Measurements from ENCODE around the gene FAM117B.
"Not testable (repeated sequence)": the region's sequence is repeated elsewhere in the genome, so short reads cannot be mapped to it uniquely, and the experiment has no call there.

Gene FAM117B

DNA sequence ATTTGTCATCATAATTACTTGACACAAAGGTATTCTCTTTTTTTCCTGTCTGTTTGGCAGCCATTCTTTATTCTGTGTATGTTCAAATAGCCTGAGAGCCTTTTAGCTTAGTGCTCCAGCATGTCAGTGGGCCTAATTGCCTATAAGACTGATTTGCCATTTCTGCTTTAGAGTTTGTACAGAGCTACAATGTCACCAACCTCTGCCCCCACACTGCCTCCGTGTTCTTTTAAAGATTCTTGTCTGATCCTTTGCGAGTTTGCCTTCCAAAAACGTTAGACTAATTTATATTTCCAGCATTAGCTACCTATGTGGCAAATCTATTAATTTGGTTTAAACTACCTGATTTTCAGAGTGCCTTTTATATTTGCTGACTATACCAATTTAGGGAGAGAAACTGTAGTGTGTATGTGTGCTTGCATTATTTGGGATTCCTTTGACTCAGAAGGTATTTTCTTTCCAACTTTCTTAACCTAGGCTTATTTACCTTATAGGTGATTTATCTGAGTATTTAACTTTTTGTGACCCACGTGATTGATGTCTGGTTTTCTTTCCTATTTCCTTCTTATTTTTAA lies 70.8 kb downstream of the FAM117B start:
- no peak for DNase-seq

GRCh38 chr2:202714971-202715935 lies 80.5 kb downstream of the FAM117B start:
- DNase-seq = not testable (repeated sequence)

DNA sequence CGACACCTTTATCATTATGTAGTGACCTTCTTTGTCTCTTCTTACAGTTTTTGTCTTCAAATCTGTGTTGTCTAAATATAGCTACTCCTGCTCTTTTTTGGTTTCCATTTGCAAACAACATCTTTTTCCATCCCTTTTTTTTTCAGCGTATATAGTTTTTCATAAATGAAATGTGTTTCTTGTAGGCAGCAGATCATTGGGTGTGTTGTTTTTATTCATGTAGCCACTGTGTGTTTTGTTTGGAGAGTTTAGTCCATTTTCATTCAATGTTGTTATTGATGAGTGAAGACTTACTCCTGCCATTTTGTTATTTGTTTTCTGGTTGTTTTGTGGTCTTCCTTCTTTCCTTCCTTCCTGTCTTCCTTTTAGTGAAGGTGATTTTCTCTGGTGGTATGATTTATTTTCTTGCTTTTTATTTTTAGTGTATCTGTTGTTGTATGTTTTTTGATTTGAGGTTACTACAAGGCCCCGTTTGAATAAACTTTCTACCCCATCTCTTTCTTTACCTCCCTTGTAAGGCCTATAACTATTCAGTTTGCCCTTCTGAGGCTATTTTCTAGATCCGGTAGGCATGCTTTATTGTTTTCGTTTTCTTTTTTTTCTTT lies 81.4 kb downstream of the FAM117B start:
- DNase-seq = no peak

- DNase-seq = no peak
Measured at GRCh38 chr2:202716953-202717597, 82.3 kb downstream of the FAM117B start.

DNA sequence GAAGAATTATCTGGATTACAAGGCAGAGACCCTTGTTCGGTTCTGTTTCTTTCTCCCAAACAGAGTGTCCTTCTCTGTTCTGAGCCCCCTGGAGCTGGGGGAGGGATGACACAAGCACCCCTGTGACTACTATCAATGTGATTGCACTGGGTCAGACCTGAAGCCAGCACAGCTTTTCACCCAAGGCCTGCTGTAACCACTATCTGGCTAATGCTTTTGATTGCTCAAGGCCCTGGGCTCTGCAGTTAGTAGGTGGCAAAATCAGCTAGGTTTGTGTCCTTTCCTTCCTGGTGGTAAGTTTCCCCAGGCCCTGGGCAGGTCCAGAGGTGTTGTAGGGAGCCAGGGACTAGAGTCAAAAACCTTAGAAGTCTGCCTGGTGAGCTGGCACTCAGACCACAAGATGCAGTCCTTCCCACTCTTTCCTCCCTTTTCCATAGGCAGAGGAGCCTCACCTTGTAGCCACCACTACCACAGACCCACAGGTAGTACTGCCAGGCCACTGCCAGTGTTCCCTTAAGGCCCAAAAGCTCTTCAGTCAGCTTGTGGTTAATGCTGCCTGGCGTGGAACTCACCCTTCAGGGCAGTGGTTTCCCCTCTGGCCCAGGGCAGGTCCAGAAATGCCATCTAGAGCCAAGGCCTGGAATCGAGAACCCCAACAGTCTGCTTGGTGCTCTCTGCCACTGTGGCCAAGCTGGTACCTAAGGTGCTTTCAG lies 83.0 kb downstream of the FAM117B start:
- DNase-seq = no peak

GRCh38 chr2:202718614-202719013 lies 83.8 kb downstream of the FAM117B start:
- DNase-seq = no peak

- DNase-seq = no peak
Measured at GRCh38 chr2:202720226-202720625, 85.5 kb downstream of the FAM117B start.

- no peak for DNase-seq
Measured at GRCh38 chr2:202721621-202722020, 86.9 kb downstream of the FAM117B start.

DNA sequence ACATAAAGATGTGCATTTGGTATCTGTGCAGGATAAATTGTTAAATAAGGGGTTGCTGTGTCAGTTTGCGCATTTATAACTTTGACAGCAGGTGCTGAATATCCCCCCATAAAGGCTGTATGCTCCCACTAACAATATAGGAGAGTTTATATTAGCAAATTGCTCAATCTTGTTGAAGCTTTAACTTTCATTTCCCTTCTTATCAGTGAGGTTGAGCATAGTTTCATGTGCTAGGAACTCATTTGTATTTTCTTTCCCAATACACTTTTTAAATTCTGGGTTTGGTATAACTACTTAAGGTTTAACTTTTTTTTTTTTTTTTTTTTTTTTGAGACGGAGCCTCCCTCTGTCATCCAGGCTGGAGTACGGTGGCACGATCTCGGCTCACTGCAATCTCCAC lies 89.0 kb downstream of the FAM117B start:
- DNase-seq = no peak

DNA sequence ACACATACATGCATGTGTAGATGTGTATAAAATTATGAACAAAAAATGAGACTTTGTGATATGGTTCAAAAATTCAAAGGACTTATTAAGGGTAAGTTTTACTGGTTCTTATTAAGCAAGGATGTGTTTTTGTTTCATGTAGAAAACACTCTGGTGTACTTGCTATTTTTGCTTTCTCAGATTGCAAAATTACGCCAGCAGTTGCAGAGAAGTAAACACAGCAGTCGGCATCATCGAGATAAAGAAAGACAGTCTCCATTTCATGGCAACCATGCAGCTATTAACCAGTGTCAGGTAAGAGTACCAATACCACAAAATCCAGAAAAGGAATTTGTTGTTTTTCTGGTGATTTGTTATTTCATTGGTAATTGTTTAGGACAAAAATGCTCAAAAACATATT lies 91.3 kb downstream of the FAM117B start:
- no peak for DNase-seq

DNA sequence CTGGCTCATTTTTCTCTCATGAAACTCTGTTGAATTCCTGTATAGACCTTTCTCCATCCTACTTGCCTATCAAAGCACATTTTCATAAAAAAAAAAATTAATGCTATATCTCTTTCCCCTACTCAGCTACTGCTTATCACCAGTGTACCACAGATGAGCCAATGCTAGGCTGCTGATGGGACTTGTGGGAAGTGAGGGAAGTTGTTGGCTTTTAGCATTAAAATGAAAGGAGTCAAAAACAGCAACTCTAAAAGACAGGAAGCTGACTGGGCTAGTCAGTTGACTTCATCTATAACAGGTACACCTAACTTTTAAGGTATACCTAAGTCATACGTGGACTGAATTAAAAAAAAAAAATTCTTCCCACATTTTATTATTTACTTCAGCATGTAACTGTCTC lies 102.1 kb downstream of the FAM117B start:
- no peak for DNase-seq

GRCh38 chr2:202743613-202744012 lies 108.8 kb downstream of the FAM117B start:
- DNase-seq = no peak

- no peak for DNase-seq
Measured at GRCh38 chr2:202749477-202749876, 114.7 kb downstream of the FAM117B start.

GRCh38 chr2:202750763-202751427 lies 116.1 kb downstream of the FAM117B start:
- no peak for DNase-seq

- DNase-seq = no peak
Measured at GRCh38 chr2:202752071-202752470, 117.3 kb downstream of the FAM117B start.

GRCh38 chr2:202754936-202755335 lies 120.2 kb downstream of the FAM117B start:
- DNase-seq = no peak

DNA sequence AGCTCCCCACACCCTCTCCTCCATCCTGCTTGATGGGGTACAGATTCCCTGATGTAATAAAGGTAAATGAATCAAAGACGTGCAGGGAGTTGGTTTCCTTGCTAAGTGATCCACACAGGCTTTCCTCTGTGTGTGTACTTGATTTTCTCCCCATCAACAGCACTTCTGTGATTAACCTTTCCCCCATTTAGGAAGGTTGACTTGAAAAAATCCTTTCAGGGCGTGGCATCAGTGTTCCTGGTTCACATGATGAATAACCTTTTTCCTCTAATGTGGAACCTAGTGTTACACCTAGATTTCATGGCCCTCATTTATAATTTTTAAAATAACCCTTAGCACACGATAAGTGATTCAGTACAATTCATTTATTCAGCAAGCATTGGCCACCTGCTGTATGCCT lies 121.8 kb downstream of the FAM117B start:
- no peak for DNase-seq

- no peak for DNase-seq
Measured at GRCh38 chr2:202757339-202757738, 122.6 kb downstream of the FAM117B start.

- no peak for DNase-seq
Measured at GRCh38 chr2:202758128-202758527, 123.4 kb downstream of the FAM117B start.

DNA sequence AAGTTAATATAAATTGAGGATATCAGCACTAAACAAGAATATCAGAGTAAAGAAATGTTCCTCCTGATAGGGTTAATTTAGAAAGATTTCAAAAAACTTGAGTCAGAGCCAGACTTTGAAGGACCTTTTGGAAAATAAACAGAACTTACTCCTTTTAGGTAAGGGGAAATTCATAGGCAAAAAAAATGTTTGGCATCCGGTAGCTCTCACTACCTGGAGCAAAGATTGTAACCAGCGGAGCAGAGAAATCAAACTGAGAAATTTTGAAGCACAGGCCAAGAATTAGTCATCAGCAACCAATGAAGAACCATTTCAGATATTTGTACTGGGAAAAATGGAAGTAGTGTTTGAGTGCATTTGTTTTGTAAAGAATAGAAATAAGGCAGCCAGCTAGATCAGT lies 123.8 kb downstream of the FAM117B start:
- no peak for DNase-seq

- no peak for DNase-seq
Measured at GRCh38 chr2:202760848-202761247, 126.1 kb downstream of the FAM117B start.

- no peak for DNase-seq
Measured at GRCh38 chr2:202762556-202762955, 127.8 kb downstream of the FAM117B start.

All from activated naive CD4-positive, alpha-beta T cell treated with anti-CD3 and anti-CD28 coated beads, Interleukin-2, amount 50 U/mL, for 16 hours (primary cell).